Activated gamma-delta T cell (primary cell): ENCODE measurements around the gene PKD2L1.
A peak's percentile ranks its signal among the peaks of the same experiment; 100 is the strongest.
"Not testable (repeated sequence)": the region's sequence is repeated elsewhere in the genome, so short reads cannot be mapped to it uniquely, and the experiment has no call there.

Experiments used
- DNase-seq: peaks from one replicate; lab custom pipeline; 2025; lab: John Stamatoyannopoulos, UW

The PKD2L1 gene

GRCh38 chr10:100286051-100287033, 43.7 kb downstream of the PKD2L1 start, which contains the start of gene BLOC1S2:
TSS of gene BLOC1S2 (minus strand) at chr10:100286680. CDS start at chr10:100286659, 21 bp downstream.
- peak; percentile 75 for DNase-seq

GRCh38 chr10:100285326-100285725, 44.7 kb downstream of the PKD2L1 start:
- not testable (repeated sequence) for DNase-seq

DNA sequence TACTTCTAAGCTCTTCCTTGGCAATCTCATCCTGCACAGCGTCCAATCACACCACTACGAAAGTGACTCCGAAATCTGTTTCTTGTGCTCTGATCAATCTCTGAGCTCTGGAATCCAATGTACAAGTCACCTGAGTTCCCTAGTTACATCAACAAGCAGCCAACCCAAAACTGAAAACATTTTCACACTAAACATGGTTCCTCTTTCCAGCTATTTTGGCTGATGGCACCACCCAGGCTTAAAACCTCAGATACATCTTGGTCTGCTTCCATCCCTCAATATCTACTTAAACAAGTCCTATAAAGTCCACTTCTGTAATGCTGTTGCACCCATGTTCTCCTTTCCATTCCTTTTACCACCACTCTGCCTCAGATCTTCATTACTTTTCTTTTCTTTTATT, 47.1 kb downstream of the PKD2L1 start:
- DNase-seq: no peak

DNA sequence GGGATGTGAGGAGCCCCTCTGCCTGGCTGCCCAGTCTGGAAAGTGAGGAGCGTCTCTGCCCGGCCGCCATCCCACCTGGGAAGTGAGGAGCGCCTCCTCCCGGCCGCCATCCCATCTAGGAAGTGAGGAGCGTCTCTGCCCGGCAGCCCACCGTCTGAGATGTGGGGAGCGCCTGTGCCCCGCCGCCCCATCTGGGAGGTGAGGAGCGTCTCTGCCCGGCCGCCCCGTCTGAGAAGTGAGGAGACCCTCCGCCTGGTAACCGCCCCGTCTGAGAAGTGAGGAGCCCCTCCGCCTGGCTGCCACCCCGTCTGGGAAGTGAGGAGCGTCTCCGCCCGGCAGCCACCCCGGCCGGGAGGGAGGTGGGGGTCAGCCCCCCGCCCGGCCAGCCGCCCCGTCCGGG, 53.1 kb downstream of the PKD2L1 start:
- not testable (repeated sequence) for DNase-seq

GRCh38 chr10:100267239-100268104, 62.6 kb downstream of the PKD2L1 start, which contains the start of gene CWF19L1:
TSS of gene CWF19L1 (minus strand) at chr10:100267638. CDS start at chr10:100267593, 45 bp downstream.
- peak; percentile 42 for DNase-seq

DNA sequence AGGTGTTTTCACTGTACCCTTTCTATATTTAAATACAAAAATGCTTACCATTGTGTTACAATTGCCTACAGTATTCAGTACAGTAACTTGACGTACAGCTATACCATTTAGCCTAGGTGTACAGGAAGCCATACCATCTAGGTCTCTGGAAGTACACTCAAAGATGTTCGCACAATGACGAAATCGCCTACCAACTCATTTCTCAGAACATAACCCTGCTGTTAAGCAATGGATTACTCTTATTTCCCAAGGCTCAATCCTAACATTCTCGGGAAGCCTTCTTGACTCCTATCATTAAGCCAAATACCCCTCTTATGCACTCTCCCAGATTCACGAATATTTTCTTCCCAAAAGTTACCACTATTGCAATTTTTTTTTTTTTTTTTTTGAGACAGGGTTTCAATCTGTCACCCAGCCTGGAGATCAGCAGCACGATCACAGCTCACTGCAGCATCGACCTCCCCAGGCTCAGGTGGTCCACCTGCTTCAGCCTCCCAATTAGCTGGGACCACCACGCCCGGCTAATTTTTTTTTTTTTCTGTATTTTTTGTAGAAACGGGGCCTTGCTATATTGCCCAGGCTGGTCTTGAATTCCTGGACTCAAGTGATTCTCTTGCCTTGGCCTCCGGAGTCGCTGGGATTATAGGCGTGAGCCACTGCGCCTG, 64.1 kb downstream of the PKD2L1 start:
- no peak for DNase-seq

DNA sequence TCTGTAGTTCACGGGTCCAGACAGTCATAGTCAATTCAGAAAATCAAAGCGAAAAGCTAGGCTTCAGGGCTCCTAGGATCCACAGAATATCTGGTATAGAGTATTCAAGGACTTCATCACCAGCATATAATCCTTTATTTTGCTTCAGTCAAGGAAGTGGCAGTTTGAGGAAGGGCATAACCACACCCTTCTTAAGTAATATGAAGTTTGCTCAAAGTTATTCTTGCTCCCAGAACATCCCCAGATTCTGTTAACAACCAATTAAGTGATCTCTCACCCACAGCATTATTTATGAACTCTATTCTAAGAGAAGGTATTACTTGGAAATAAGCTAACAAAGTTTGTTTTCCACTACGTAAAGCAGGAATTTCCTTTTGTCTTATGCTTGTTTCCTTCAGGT, 75.8 kb downstream of the PKD2L1 start:
- no peak for DNase-seq

DNA sequence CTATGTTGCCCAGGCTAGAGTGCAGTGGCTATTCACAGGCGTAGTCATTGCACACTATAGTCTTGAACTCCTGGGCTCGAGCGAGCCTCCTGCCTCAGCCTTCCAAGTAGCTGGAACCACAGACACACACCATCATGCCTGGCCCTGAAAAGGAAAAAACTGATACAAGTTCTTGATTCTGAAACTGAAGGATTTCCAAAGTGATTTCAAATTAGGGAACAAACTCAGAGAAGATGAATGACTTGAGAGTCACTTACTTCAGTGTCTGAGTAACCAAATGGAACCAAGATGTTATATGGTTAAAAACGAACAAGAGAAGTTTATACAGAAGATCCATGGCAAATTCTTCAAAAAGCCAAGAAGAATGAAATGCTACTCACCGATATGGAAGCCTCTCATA, 77.0 kb downstream of the PKD2L1 start:
- DNase-seq: no peak

DNA sequence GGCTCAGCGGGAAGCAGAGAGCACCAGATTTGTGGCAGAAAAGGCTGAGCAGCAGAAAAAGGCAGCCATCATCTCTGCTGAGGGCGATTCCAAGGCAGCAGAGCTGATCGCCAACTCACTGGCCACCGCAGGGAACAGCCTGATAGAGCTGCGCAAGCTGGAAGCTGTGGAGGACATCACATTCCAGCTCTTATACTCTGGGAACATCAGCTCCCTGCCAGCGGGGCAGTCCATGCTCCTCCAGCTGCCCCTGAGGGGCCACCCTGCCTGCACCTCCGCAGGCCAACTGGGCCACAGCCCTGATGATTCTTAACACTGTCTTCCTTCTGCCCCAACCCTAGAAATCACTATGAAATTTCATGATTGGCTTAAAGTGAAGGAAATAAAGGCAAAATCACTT, 81.2 kb downstream of the PKD2L1 start:
- no peak for DNase-seq

GRCh38 chr10:100245484-100246220, 84.4 kb downstream of the PKD2L1 start:
- no peak for DNase-seq

- DNase-seq: no peak
Measured at GRCh38 chr10:100239851-100240250, 90.2 kb downstream of the PKD2L1 start.

- no peak for DNase-seq
Measured at GRCh38 chr10:100238429-100238828, 91.6 kb downstream of the PKD2L1 start.
